Measurements from ENCODE around the gene FSHR.

Gene FSHR

DNA sequence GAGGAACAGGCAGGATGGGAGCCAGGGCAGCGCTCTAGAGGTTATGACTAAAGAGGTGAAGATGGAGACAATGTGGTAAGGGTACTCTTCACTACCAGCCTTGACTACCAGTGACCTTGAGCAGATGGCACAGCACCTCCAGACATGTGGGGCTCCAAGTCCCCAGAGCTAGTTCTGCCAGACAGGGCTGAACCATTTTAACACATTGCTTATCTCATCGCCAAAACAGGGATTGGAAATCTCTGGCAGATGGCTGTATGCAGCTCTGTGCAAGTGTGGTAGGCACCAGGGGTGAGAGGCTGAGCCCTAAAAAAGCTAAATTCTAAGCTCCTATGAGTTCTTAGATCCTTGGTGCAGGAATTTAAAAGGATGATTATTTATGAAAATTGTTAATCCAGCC, 41.3 kb downstream of the FSHR start:
- DNase-seq (ENCODE audit: low read depth, low spot score), result no peak

DNA sequence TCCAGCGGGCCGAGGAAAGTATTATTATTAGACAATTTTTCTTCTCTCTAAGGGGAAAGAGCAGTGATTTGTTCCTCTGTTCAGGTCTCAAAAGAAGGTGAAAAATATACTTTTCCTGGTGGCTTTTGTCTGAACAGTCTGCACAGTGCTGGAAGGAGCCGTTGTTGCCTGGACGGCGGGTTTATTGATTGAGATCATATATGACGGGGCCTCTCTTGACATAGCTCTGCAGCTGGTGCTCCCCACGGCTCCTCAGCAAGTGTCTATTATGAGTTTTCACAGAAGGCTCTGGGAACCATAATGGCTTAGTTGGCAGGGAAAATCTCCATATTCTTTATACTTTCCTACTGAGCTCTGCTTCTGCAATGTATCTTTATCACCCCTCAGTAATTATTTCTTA, 42.9 kb downstream of the FSHR start:
- no peak for DNase-seq (ENCODE audit: low read depth, low spot score)

DNA sequence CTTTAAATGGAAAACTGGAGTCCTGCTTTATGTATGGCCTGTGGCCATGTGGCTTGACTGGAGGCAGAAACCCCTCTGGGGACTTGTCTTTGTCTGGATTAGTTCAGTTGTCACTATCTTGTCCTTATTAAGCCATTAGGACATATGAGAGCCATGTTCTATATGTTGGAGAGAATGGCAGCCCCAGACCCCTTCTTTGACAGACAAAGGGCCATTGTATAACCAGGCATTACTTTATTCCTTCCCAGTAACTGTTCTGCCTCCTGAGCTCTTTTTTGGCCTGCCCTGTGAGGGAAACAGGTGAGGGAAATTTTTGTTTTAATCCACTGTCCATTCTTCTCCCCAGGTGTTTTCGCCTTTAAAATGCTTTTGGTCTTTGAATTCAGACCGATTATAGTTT, 43.3 kb downstream of the FSHR start:
- DNase-seq (ENCODE audit: low read depth, low spot score), result no peak

DNA sequence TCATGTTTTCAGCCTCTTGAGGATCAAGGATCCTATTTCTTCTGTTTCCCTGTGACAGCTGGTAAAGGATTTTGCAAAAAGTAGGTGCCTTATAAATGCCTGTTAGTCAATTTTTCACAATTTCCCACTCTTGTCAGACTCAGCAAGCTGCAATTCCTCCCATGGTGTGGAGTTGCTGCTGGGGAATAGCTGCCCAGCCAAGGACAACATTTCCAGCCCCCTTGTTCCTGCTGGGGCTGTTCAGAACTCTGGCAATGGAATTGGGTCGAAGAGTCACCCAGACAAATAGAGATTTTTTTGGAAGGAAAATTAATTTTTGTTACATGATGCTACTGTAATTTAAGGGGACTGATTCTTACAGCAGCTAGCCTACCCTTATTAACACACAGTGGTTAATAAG, 43.7 kb downstream of the FSHR start:
- DNase-seq (ENCODE audit: low read depth, low spot score), result no peak

DNA sequence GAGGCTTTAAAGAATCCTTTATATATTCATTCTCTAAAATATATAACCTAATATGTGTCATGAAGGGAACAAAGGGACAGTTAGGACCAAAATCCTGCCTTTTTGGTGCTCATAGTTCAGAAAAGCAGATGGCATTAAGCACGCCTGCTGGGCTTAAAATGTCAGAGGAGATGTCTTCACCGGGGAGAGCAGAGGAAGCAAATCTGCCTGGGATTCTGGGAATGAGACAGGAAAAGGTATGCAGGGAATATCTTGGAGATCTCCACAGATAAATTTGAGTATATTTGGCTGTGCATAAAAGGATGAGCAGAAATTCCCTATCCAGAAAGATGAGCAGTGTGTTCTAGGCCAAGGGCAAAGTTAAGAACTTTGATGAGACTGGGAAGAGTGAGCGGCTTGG, 45.5 kb downstream of the FSHR start:
- no peak for DNase-seq (ENCODE audit: low read depth, low spot score)

DNA sequence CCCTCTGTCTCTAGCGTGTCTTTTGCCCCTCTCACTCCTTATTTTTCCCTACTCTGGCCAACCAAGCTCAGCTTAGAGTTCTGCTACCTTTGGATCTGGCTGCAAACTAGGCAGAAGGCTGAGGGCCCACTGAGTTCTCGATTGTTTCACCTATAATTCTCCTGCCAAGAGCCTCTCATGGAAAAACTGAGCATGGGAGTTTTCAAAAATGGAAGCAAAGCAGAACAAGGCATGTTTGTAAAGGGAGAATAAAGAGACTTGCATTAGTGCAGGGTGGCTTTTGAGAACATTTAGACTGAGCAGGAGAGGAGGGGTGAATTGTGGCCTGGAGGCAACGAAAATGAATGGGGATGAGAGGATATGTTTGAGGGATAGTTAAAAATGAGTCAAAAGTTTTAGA, 45.9 kb downstream of the FSHR start:
- DNase-seq (ENCODE audit: low read depth, low spot score), result no peak

DNA sequence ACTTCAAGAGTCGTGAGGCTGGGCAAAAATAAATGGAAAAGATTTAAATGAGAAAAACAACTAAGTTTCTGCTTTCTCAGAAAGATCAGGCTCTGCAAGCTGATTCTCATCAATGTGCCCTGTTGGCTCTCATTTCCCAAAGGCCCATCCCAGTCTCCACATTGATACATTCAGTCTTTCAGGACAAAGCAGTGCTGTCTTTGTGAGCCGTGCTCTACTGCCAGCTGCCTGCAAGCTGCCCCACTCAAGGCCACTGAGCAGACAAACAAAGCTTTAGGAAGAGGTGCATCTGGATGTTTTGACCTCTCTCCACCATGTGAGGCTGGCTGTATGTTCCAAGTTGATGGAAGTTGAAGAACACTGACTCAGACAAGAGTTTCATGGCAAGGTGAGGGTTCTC, 48.8 kb downstream of the FSHR start:
- DNase-seq (ENCODE audit: low read depth, low spot score), result no peak

DNA sequence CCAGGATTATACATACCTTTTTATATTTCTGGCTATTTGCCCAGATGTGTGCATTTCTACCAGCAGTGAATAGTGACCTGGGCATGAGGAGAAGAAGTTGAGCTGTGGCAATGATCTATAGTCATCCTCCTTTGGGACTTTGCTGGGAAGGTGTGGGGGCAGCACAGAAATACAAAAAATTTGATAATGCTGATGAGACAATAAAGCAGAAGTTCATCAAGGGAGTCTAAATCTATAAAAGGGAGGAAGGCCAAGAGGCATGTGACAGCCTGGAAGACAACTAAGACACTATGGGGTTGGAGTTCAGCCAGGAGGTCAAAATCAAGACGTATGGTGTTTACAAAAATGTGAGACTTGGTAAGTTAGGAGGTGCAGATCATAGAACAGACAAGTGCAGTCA, 52.2 kb downstream of the FSHR start:
- DNase-seq (ENCODE audit: low read depth, low spot score), result no peak

DNA sequence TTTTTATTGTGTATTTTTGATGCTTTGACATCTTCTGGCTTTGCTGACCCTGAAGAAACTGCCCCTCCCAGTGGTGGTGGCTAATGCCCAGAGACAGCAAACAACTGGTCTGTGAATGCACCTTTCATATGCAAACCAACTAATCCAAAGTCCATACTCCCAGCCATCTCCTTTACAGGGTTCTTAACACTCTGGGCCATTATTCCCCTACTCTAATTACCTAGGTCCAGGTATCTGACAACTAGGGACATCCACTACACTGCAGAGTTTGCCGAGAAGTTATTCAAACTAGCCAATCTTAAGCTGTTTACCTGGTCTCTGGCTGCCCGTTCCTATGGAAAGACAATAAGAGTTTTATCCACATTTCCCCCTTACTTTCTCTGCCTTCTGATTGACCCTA, 73.6 kb downstream of the FSHR start:
- DNase-seq (ENCODE audit: low read depth, low spot score), result no peak

DNA sequence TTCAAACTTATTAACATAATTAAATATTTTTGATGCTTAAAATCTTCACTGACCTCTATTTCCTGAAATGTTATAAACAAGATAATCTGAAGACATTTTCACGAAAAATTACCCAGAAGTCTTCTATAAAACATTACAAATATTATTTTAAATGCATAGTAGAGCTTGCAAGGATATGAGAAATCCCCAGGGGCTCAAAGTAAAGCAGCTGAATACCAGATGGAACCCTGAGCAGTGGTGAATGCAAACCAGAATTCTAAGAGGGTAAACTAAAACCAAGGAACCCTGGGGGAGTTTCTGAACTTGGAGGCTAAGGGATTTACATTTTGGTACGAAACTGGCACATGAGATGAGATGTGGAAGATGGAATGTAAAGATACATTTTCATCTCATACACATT, 83.6 kb downstream of the FSHR start:
- no peak for DNase-seq (ENCODE audit: low read depth, low spot score)

DNA sequence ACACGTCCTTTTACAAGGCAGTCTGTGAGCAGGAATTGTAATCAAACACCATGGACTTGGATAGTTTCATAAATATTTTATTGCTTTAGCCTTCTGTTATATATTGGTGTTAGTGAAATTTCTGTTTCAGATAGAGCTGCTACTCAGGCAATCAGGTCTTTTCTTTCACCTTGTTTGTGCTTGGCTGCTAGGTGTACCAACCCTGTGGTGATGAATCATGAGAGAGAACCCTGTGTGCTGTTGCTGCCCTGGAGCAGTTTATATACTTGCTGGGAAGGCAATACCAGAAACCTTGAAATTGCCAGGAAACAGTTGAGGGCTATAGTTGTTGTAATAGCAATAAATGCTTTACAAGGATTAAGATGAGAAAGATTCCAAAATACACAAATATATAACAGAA, 84.5 kb downstream of the FSHR start:
- DNase-seq (ENCODE audit: low read depth, low spot score), result no peak

DNA sequence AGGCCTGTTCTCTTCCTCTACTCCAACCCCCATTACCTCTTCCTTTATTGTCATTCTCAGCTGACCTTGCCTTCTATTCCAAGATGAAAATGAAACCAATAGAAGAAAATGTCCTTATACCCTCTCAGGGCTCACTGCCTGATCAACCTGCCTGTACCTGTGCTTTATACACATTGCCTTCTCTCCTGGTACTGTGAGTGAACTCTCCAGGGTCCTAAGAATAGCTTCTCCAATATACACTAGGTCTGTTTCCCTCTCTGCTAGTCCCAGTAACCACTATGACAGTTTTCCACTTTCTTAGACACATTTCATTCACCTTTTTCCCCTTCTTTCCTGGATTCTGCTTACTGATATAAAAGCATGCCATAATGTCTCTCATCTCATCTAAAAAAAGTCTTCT, 85.7 kb downstream of the FSHR start:
- DNase-seq (ENCODE audit: low read depth, low spot score), result no peak

DNA sequence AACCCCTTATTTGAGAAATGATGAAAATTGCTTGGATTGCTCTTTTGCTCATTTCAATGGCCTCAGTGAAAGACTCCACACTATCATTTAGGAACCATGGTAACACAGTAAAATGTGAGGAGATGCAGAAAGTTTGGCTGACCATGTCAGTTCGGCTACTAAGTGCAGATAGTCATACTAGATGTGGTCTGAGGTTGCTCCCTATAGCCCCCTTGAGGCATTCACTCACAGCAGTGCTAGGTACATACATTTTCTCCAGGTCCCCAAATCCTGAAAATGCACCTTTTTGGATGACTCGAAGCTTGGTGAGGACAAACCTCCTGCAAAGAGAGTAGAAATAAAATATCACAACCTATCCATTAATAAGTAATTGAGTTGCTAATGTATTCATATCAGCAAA, 86.3 kb downstream of the FSHR start:
- no peak for DNase-seq (ENCODE audit: low read depth, low spot score)

DNA sequence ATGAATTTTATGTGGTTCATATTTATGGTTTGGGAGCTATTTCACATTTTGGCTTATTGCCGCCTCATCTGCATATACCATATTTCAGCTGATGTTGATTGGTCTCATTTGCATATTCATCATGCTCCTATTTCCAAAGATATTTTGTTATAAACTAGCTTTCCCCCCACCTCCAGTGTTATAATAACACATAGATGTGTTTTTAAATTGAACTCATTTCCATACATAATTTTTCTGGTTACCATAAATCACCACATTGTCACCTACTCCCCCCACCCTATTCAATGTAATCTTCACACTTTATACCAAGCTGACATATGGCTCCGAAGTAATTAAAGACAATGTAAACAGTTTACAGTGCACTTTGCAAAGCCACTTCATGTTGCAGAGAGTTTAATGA, 101.2 kb downstream of the FSHR start:
- DNase-seq (ENCODE audit: low read depth, low spot score), result no peak

DNA sequence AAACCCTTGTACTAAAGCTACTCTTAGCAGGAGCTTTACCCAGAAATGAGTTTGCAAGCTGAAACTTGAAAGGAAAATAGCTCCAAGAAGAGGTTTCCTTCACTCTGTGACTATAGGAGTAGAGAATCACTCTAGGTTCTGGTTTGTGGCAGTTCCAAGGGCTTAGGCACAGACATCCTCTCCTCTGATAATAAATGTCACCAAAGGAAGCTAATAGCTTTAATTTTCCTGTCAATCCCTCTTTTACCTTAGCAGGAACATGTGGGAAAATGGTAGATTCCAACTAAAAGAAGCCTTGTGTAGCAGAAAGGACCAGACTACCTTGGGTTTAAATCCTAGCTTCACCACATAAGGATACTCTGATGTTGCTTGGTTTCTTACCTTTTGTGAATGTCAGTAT, 104.0 kb downstream of the FSHR start:
- no peak for DNase-seq (ENCODE audit: low read depth, low spot score)

DNA sequence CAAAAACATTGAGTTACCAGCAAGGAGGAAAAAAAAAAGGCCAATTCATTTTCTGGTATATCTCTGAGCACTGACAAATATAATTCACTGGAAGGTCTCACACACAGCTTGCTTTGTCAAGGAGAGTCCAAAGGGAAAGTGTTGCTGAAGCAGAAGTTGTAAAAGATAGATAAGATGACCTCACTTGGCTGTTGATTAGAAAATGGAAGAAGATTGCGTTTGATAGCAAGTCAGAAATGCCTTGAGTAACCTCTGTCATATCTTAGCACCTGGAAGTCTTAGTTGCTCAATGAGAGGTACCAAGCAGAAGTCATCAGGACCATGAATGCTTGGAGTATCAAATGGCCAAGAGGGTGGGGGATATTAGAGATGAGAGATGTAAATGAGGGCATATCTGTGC, 105.2 kb downstream of the FSHR start:
- DNase-seq (ENCODE audit: low read depth, low spot score), result no peak

DNA sequence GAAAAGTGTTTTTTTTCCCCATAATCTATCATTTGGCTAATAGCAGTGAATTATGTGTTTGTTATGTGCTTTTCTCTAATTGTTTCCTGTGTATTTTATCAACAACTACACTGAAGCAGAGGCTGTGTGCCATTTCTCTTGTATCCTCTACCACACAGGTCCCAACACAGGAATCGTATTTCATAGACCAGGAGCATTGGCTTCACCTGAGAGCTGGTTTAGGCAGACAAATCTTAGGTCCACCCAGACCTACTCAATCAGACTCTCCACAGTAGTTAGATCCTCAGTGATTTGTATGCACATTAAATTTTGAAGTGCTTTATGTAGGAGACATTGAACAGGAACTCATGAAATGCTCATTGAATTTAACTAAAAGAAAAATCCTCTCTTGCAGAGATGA, 109.2 kb downstream of the FSHR start:
- no peak for DNase-seq (ENCODE audit: low read depth, low spot score)

DNA sequence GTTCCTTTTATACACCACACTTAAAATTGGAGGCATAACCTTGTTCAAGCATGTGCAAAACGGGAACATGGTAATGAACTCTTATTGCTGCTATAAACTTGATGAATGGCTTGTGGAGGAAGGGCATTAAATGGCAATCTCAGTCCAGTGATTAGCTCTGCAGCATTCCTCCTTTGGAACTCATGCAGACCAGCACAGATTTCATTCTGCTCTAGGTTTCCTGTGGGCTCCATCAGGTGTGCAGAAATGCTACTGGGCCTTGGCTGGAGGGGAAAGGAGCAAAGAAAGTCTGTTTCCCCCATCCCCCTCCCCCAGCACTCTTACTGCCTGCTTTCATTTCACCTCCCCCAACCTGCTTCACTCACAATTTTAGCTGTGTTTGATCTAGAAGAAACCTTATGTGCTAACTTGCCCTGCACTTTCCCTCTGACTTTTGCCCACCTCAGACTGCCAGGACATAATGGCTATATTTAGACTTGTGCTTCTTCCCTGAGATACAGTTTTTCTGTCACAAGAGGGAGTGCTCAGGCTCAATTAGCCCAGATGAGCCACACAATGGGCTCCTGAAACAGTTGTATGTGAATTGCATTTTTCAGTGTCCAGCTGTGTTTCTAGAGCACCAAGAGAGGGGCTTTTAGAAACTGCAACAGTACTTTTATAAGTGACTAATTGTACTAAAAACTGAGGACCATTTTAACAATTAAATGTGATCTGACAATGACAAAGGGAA, 109.8 kb downstream of the FSHR start:
- DNase-seq (ENCODE audit: low read depth, low spot score), result no peak

DNA sequence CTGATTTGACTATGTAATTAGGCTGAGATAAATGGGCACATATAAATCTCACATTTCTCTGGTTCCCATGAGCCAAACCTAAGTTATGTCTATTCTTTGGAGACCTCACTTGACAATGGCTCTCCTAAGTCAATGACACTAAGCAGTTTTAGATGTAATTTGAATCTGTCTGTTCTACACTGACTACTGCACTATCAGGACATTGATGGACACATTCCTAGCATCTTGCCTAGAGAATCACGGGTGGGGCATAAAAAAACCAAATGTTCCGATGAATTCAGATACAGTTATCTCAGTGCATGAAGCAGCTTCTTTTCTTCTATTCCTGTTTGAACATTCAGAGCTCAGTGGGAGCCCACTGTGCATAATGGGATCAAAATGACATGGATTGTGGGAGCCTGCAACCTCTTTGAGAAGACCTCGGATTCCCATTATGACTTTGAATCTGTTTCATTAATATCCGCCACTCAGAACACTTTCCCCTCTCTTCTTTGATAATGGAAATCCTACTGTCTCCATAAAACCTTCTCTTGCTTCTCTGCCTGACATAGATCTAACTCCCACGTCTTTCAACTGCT, 110.8 kb downstream of the FSHR start:
- DNase-seq (ENCODE audit: low read depth, low spot score), result no peak

DNA sequence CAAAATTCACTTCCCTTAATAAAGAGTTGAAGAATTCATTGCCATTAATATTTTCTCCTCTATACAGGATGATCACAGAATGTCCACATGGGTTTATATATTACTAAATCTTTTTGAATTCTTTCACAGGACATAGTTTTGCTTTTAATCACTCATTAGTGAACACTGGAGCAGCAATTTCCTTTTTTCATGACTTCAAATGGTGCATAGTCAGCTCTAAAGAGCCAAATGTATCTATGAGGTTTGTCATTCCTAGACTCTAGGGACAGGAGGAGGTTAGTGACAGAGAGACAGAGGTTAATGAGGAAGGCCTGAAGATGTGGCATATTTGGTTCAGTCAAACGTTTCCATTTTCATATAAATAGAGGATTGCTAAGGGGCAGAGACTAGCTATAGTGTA, 111.8 kb downstream of the FSHR start:
- no peak for DNase-seq (ENCODE audit: low read depth, low spot score)

DNA sequence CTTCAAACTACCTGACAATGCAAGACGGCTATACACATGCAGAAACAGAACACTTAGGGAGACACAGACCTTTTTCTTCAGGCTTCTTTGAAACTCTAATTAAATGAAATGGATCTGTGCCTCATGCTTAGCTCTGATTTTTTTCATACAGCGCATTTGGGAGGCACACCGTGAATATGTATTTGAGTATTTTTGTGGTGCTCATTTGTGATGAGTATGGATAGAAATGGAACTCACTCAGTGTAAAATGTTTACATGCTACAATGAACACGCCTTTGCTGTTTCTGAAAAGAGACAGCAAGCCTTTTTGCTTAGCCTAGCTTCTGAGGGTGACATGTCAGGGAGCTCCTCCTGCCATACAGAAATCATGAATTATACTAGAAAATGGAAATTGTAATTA, 113.3 kb downstream of the FSHR start:
- no peak for DNase-seq (ENCODE audit: low read depth, low spot score)

DNA sequence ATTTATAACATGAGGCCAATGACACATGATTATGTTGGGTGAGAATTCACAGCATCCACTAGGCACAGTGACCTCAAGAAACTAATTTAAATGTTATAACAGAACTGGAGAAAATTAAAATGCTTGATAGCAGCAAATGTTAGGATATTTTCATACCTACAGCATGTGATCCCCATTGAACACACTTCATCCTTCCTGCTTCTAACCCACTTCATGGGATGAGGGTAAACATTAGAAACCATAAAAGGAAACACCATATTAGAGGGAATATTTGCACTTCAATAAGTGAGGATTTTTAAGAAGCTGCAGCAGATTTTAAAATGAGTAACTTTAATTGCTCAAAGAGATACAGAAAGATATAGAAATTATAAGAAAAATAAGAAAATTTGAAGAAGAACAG, 117.1 kb downstream of the FSHR start:
- DNase-seq (ENCODE audit: low read depth, low spot score), result no peak

DNA sequence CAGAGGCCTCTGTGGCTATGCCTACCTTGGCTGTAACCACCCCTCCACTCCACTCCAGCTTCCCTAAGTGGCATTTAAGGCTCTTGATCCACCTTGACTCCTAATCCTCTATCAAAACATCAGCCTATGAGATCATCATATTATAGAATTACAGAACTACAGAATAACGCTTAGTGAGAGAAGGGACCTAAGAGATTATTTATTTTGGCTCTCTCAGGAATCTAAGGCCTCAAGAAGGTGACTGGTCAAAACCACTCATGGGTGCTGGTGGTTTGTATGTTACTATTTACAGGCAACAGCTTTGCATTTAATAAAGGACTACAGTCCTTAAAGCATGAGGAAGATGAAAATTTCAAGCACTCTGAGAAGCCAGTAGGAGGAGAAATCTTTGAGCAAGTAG, 118.8 kb downstream of the FSHR start:
- DNase-seq (ENCODE audit: low read depth, low spot score), result no peak
